Sciatic nerve (tissue), 2 donors: ENCODE measurements around the gene ERG. TPM values are rescaled to one million over a fixed set of nuclear protein-coding genes. Genes with fewer than 3 reads are reported as not detected.

Experiments
- ATAC-seq: fragments of 200-7000 bp; cut with Tn5 transposase; one replicate; pipeline ENCODE4 v1.9.1; 2020; ENCODE audit warnings: mild to moderate bottlenecking, moderate library complexity
- DNase-seq: peaks from one replicate; pipeline ENCODE4 v3.0.0-alpha.2; 2020; ENCODE audit warnings: low spot score
- intact Hi-C: fragments of 100-400 bp; cut with DNase I; formaldehyde crosslinking; loops from one replicate; pipeline ENCODE4 v1.14.2; 2022
- total RNA-seq: library from RNA; stranded (reverse); fragmentation: NEBNext Ultra II Directional; extraction: Animal tissue kit (Norgen Biotek cat#: 25700); gene quantifications from one replicate; pipeline ENCODE4 v1.2.1, GENCODE V29; 2021
- donor health status: DM: no; HTN: no; CAD: no.
- donor health status: DM: no; HTN: no; CAD: no.

The ERG gene, protein sequence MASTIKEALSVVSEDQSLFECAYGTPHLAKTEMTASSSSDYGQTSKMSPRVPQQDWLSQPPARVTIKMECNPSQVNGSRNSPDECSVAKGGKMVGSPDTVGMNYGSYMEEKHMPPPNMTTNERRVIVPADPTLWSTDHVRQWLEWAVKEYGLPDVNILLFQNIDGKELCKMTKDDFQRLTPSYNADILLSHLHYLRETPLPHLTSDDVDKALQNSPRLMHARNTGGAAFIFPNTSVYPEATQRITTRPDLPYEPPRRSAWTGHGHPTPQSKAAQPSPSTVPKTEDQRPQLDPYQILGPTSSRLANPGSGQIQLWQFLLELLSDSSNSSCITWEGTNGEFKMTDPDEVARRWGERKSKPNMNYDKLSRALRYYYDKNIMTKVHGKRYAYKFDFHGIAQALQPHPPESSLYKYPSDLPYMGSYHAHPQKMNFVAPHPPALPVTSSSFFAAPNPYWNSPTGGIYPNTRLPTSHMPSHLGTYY
- 41.6 TPM for total RNA-seq

DNA sequence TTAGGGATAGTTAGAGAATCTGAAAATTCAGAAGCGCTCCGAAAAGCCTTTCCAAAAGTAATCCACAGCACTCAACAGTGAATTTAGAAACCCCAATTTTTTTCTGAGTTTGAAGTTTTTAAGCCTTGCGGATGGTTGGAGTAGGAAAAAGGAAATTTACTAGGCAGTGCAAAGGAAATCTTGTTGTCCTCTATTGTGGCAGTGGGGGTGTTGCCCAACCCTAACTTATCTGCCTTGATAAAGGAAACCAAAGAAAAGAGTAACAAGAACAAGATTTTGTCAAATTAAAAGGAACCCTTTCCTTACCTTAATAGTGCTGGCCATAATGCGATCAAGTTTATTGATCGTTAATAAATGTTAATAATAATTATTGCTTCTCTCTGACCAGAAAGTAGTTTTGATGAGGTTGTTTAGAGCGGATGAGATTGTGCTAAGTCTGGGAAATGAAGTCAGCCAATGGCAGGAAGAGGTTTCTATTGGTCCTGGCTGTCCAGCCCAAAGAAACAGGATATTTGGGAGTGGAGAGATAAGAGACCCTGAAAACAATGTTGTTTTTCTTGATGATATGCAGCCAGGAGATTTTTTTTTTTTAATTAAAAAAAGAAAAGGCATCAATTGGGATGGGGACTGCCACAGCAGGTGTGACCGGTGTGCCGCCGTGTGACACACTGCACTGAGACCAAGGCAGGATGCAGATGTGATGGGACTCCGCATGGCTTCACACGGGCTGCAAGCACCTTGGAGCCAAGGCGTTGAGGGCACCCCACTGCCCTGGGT lies at the start of gene ERG:
ERG (minus strand) TSS at position 421 of the 777 bp plus-strand sequence; CDS start at position 324, 97 bp downstream.
- ATAC-seq = peak; percentile 57
- intact Hi-C loops = no loop called here
- DNase-seq = no peak

DNA sequence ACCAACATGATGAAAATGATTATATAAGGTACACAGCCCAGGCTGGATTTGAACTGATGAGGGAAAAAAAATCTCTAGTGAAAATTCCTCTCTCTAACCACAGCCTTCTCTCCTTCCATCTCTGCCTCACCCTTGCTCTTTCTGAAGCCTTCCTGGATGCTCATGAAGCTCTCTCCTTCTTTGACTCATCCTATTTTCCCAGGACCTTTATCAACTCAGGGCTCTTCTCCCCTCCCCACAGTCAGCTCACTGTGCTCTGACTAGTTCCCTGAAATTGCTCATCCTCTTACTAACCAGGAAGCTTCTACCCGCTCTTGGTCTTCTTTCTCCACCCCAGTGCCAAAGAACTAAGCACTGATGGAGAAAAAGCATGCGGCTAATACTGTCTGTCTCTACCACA lies 46.4 kb upstream of the ERG start:
- intact Hi-C loops = no loop called here
- ATAC-seq (no peak), DNase-seq (no peak)

DNA sequence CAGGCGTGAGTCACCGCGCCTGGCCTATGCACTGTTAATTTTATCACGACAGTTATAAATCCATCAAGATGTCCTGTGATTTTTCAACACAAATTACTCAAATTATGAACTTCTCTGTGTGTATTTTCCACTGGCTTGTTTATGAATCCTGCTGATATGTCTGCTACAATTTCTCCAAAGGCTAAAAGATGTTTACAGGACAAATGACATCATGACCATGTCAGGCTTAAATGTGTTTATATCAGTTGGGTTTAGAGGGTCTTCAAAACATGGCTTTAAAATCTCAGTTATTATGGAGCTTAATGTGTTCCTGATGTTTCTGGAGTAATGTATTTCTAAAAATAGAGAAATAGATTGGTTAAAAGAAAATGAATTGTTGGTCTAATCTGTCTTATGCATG lies 44.0 kb upstream of the ERG start:
- ATAC-seq (no peak), DNase-seq (no peak)
- intact Hi-C loops = no loop called here

DNA sequence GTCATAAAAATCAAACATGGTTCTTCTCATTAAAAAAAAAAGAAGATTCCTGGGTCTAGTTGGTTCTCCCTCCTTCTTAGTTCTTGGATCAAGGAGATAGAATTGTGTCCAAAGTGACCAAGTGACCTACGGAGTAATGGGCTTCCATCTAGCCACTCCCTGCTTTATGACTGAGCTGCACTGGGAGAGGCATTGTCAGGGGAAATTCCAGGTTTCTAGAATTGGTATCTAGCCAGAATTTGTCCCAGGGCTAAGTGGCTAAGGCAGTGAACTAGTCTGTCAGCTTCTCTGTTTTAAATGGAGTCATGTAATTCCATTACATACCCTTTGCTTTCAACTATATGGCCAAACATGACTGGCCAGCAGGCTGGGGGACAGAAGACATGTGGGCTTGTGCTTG lies 40.1 kb upstream of the ERG start:
- intact Hi-C loops = no loop called here
- DNase-seq = no peak
- ATAC-seq = no peak

DNA sequence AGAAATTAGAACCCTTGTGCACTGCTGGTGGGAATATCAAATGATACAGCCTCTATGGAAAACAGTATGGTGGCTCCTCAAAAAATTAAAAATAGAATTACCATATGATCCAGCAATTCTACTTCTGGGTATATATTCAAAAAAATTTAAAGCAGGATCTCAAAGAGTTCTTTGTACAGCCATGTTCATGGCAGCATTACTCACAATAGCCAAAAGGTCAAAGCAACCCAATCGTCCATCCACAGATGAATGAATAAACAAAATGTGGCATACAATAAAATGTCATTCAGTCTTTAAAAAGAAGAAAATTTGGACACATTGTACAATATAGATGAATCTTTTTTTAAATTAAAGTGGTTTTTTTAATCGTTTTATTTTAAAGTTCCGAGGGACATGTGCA lies 36.3 kb upstream of the ERG start:
- intact Hi-C loops = no loop called here
- DNase-seq (no peak), ATAC-seq (no peak)

DNA sequence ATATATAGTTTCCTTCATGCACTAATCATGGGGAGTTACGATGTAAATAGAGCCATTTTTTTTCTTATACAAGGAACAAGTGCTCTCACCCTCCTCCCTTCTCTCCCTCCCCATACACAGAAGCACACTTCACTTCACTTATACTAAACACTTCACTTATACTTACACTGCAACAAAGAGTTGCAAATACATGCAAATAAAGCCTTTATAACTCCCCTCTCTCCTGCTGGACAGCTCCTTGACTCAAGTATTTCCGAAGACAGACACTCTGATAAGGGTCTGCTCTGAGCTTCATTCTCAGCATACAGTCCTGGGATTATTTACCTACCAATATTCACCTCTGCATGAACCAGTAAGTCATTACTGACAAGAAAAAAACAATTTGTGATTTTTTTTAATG lies 35.6 kb upstream of the ERG start:
- DNase-seq (no peak), ATAC-seq (no peak)
- intact Hi-C loops = no loop called here

DNA sequence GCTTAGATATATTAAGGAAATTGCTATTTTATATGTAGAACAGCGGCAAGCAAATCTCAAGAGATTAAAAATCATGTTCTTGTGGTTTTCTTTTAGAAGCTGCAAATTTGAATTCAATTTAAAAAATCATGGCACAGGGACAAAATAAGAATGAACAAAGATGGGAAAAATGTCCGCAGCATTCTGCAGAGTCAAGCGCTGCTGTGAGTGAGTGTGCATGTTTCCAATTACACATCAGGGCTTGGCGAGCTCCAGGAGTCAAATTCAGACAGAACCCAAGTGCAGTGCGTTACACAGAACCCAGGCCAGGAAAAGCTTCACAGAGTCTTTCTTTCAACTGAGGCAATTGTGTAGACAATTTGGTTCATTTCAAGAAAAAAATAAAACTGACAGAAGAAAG lies 33.3 kb upstream of the ERG start:
- intact Hi-C loops = no loop called here
- ATAC-seq (peak; percentile 85), DNase-seq (no peak)

DNA sequence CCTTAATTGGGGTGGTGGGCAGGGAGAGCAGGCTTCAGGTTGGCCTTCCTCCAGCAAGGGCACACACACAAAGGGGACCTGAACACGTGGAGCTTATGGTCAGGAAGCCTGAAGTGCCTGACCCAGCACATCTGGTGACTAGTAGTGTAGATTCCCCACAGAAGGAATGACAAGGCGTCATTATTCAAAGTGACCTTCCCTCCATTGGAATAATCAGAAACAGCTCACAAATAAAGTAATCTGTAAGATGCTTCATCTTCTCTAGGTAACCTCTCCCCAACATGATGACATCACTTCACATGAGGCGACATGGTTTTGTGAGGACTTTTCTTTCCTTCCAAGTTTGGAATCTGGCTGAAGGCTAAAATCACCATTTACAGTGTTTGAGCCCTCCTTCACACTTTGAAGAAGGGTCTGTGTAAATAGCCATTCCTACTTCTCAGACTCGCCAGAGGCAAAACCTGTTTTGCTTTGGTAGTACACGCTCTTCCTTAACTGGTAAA lies 32.8 kb upstream of the ERG start:
- intact Hi-C loops = no loop called here
- ATAC-seq (no peak), DNase-seq (no peak)

DNA sequence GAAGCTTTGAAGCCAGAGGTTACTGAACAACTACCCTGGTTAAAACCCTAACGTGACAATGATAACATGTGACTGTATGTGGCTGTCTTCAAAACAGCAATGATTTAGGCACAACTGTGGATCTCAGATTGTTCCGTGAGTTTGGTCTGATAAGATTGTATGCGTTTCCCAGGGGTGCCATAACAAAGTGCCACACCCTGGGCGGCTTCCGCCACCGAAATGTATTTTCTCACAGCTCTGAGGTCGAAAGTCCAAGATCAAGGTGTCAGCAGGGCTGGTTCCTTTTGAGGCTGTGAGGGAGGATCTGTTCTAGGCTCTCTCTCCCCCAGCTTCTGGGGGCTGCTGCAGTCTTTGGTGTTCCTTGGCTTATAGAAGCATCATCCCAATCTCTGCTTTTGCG lies 29.5 kb upstream of the ERG start:
- DNase-seq = no peak
- intact Hi-C loops = no loop called here
- ATAC-seq = no peak

DNA sequence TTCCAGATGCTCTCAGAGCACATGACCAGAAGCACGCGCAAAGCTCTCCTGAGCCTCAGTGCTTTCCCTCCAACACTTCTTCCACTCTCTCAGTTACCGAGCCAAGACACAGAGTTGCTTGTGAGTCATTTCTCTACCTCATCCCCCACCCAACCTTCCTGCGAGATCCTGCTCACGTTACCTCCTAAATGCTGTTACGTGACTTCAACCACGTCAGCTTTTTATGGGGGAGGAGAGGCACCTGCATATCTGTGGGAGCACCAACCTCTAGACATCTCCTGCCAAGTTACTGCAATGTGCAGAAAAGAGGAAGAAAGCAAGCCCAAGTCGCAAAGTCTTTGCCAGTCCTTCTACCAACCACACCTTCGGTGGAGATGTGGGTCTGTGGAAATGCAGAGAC lies 27.2 kb upstream of the ERG start:
- intact Hi-C loops = no loop called here
- DNase-seq = no peak
- no peak for ATAC-seq

DNA sequence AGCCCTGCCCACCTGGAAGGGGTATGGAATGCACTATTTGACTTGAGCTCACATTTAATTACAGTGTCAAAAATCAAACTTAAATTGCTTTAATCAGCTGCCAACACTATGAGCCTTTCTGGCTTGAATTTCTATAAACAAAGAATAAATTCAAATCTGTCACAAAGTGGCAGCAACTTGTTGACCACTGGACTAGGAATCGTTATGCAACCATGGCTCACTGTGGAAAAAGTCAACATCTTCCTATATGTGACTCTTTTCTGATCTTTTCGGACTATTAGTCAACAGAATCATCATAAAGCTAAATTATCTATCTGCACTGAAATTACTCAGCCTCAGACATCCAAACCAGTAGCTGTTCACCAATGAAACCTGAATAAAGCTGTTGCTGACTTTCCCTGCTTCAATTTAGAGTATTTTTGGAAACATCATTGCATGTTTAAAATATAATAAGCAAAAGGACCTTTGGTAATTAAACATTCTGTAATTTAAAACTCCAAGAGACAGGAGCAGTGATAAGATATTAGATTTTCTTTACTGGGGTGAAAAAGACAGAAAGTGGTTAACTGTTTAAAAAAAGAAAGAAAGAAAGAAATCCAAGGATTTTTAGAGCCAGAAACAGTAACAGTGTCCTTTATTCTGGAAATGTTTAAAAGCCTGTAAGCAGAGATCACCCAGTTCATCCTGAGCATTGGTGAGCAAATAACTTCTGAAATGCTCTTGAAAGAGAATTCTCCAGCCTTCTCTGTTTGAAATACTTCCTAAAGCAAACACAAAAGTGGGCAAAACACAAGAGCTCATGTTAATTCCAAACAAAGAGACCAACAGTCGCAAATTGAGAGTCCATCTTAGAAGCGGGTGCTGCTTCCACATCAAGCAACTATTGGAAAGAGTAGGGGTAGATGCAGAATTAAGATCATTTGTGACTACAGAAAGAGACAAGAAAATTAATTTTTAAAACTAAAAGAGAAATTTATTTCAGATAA lies 26.2 kb upstream of the ERG start:
- intact Hi-C loops = no loop called here
- no peak for DNase-seq
- ATAC-seq = no peak

DNA sequence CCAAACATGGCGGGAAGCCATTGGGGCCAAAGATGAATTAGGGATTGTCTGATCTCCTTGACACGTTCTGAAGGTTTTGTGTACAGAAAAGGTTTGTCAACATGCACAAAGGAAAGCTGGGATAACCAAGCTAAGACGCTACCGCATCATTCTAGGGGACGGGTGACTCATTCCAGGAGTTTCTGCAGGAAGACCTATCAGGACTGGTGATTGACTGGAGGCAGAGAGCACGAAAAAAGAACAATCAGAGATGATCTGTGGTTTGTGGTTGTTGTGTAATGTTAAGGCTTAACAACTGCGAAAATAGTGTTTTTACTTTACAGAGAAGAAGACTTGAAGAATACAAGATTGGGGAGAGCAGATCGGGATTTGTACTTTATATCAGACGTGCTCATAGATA lies 22.2 kb upstream of the ERG start:
- ATAC-seq (no peak), DNase-seq (no peak)
- intact Hi-C loops = no loop called here

DNA sequence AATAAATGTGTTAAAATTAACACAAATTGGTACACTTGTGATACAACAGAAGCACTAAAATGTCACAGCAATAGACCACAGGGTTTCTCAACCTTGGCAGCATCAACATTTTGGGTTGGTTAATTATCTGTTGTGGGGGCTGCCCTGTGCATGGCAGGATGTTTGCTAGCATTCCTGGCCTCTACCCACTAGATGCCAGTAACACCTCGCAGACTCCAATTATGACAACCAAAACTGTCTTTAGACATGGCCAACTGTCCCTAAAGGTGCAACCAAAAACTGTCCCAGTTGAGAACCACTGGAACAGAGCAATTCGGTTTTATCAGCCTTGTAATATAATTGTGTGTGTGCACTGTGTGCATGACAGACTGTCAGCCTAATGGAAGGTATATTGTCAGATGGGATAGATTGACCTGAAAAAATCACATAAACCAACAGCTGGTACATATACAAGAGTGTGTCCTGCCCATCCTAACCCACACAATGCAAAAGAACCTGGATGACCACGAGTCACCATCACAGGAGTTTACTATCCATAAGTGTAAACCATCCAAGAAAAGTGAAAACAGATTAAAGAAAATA lies 13.5 kb upstream of the ERG start:
- ATAC-seq (no peak), DNase-seq (no peak)
- intact Hi-C loops = no loop called here

DNA sequence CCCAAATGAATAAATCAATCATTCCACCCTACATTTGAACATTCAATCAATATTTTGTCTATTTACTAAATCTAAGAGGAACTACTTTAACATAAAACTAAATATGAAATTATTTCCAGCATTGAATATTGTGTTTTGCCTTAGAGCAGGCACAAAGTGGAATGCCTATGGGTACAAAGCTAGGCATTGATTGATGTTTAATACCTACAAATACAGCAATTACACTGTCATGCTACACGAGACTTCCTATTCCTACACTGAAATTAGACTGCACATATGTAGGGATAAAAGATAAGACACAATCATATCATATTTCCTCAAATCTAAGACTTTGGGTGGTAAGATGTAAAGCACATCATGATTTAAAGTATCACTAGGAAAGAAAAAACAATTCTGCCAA lies 12.9 kb upstream of the ERG start:
- DNase-seq (no peak), ATAC-seq (no peak)
- intact Hi-C loops = no loop called here

DNA sequence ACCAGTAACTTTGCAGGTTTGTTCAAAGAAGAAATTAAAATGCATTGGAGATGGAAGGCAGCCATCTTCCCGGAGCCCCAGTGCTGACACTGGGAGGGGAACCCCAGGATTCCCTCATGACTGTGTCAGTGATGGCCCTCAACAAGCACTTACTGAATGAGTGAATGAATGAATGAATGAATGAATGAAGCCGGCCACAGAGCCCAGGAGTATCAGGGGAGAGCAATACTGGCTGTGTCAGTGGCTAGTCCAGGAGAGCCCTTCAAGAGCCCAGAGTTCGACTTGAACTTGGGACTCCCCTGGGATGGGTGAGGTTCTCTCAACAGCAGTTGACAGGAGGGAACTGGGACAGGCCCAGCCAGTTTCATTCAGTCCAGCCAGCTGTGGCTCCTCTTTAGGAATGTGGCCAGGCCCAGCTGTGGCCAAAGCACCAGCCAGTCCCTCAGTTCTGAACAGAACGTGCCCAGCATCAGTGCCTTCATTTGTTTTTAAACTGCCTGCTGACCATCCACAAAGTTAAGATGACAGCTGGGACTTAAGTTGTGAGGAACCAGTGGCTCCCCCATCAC lies 9.2 kb upstream of the ERG start:
- intact Hi-C loops = no loop called here
- no peak for ATAC-seq
- no peak for DNase-seq

DNA sequence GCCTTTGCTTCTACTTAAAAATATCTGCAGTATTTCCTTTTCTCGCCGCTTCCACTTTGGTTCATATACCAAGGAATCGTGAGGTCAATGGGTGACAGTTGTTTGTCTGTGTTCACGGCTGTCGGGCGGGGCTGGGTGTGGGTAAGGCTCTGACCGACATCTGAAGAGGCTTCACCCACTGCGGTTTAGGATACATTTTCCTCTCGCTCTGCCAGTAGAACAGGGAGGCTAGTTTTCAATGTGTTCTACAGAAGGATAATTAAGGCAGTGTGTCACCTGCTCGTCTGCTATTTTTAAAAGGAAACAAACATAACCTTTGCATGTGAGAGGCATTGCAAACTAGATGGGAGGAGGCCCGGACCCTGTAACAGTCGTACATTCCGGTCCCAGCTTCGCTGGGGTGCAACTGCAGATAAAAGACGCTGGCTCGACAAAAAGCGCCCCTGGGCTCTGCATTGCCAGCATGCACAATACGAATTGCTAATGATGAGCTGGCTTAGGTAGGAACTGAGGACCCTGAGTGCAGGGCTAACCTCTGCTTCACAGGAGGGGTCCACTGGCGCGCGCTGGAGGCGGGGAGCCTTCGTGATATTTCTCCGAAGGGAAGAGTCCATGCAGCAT lies 8.5 kb upstream of the ERG start:
- peak; percentile 34 for ATAC-seq
- intact Hi-C loops = no loop called here

DNA sequence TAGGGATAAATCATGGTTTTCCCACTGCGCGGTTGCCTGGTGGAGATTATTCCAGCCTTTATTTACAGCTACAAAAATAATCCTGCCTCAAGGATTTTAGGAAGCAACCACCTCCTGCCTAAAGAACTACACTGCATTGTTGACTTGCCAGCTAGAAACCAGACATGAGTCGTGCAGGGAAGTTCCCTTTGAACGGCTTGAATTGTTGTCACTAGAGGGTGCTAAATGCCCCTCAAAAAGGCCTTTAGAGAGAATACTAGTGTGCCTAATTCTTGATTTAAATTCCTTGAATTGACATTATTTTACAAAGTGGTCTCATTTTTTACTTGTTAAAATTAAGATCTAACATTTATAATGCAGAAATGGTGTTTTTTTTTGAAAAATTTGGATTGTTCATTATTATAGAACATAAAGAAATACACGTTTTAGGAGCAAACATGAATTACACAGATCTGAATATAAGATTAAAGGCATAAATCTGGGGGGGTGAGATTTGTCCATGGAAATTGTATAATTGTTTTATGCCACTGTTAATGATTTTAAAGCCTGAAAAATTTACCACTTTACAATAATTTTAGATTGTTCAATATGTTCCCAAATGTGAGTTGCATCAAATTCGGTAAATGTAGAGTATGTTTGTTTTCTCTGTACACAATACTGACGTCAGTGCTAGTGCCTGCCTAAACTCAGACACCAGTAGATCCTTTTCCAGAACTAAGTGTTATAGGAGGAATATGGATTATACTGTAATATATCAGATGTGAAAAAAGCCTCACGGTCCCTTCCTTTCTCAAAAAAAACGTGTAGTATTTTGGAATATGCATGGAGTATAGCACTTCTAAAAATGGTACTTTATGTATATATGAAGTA lies 7.6 kb upstream of the ERG start:
- intact Hi-C loops = no loop called here
- ATAC-seq (peak; percentile 91), DNase-seq (no peak)

More for the DNA sequence above, 8.5 kb upstream of the ERG start:
- no peak for DNase-seq
